ENCODE results near the gene ABR.
"Not testable (repeated sequence)": the region's sequence is repeated elsewhere in the genome, so short reads cannot be mapped to it uniquely, and the experiment has no call there.

ABR gene

GRCh38 chr17:1047879-1048470, 131.8 kb downstream of the ABR start:
- DNase-seq (ENCODE audit: low spot score): no peak

- DNase-seq (ENCODE audit: low spot score): peak; percentile 73
Observed at GRCh38 chr17:1047177-1047878, 132.5 kb downstream of the ABR start.

- peak; percentile 78 for DNase-seq (ENCODE audit: low spot score)
Observed at GRCh38 chr17:1045456-1045855, 134.3 kb downstream of the ABR start.

- DNase-seq (ENCODE audit: low spot score): not testable (repeated sequence)
Observed at GRCh38 chr17:1044387-1045009, 135.3 kb downstream of the ABR start.

- DNase-seq (ENCODE audit: low spot score): no peak
Observed at GRCh38 chr17:1043601-1044251, 136.1 kb downstream of the ABR start.

- no peak for DNase-seq (ENCODE audit: low spot score)
Observed at GRCh38 chr17:1042486-1042885, 137.3 kb downstream of the ABR start.

- DNase-seq (ENCODE audit: low spot score): no peak
Observed at GRCh38 chr17:1041746-1042145, 138.0 kb downstream of the ABR start.

GRCh38 chr17:1040216-1040600, 139.6 kb downstream of the ABR start:
- no peak for DNase-seq (ENCODE audit: low spot score)

- DNase-seq (ENCODE audit: low spot score): no peak
Observed at GRCh38 chr17:1039511-1040215, 140.1 kb downstream of the ABR start.

GRCh38 chr17:1039123-1039507, 140.7 kb downstream of the ABR start:
- no peak for DNase-seq (ENCODE audit: low spot score)

- DNase-seq (ENCODE audit: low spot score): no peak
Observed at GRCh38 chr17:1038459-1039122, 141.2 kb downstream of the ABR start.

- DNase-seq (ENCODE audit: low spot score): no peak
Observed at GRCh38 chr17:1037238-1037879, 142.4 kb downstream of the ABR start.

GRCh38 chr17:1036845-1037237, 142.9 kb downstream of the ABR start:
- DNase-seq (ENCODE audit: low spot score): no peak

GRCh38 chr17:1036171-1036844, 143.5 kb downstream of the ABR start:
- no peak for DNase-seq (ENCODE audit: low spot score)

GRCh38 chr17:1035546-1036170, 144.1 kb downstream of the ABR start:
- DNase-seq (ENCODE audit: low spot score): no peak

GRCh38 chr17:1034652-1035210, 145.1 kb downstream of the ABR start:
- no peak for DNase-seq (ENCODE audit: low spot score)

- no peak for DNase-seq (ENCODE audit: low spot score)
Observed at GRCh38 chr17:1033503-1033902, 146.3 kb downstream of the ABR start.

- DNase-seq (ENCODE audit: low spot score): no peak
Observed at GRCh38 chr17:1032391-1032790, 147.4 kb downstream of the ABR start.

- DNase-seq (ENCODE audit: low spot score): no peak
Observed at GRCh38 chr17:1031711-1032110, 148.1 kb downstream of the ABR start.

All from cerebellar cortex (tissue), 1 donor.